B cell (primary cell): ENCODE data around the gene WDFY4. TPM values are rescaled to one million over a fixed set of nuclear protein-coding genes. Genes with fewer than 3 reads are reported as not detected.

ENCODE experiments used
- ATAC-seq: fragments of 200-7000 bp; cut with Tn5 transposase; one replicate; pipeline ENCODE4 v1.10.0; 2021; ENCODE audit warnings: low read depth, mild to moderate bottlenecking, moderate number of reproducible peaks, moderate library complexity
- CTCF ChIA-PET: fragments of 350-600 bp; sonication (Branson Sonifier 250); formaldehyde crosslinking; loops from one replicate; lab custom pipeline; 2021; ENCODE audit warnings: antibody characterized with exemption, inconsistent platforms; lab: Charles Lee
- POLR2A ChIA-PET: fragments of 350-600 bp; sonication (Branson Sonifier 250); formaldehyde crosslinking; loops from one replicate; lab custom pipeline; 2021; ENCODE audit warnings: antibody characterized with exemption; lab: Charles Lee
- DNase-seq: peaks from one replicate; pipeline ENCODE4 v3.0.0; 2013
- H2AFZ ChIP-seq: 2 replicates; pipeline ENCODE4 v1.6.1; 2012; ENCODE audit warnings: mild to moderate bottlenecking, low read depth, low read length; ENCODE audit not compliant: insufficient read depth, poor library complexity, severe bottlenecking
- H3K27ac ChIP-seq, 2 donors: 1 replicate in 1 of 2; 2 replicates in 1 of 2; pipeline ENCODE4 v1.5.1; 2012 to 2013; ENCODE audit warnings: low read length in 2 of 2, mild to moderate bottlenecking in 2 of 2, moderate library complexity in 1 of 2
- H3K27me3 ChIP-seq, 4 experiments: fragments of 200-600 bp in 1 of 4; sonication (generic) in 1 of 4; replicated peaks in 1 of 4; 1 replicate in 2 of 4; 2 replicates in 2 of 4; pipeline versions ENCODE4 v1.6.1 to v1.7.0; 2013 to 2016; ENCODE audit warnings: low read length in 3 of 4, mild to moderate bottlenecking in 2 of 4, mixed read lengths in 1 of 4, moderate library complexity in 1 of 4; ENCODE audit not compliant: insufficient read depth in 4 of 4, control insufficient read depth in 3 of 4; ENCODE audit errors: control extremely low read depth in 1 of 4
- H3K36me3 ChIP-seq, 2 experiments: replicated peaks in 1 of 2; 1 replicate in 1 of 2; 2 replicates in 1 of 2; pipeline versions ENCODE4 v1.6.1 to v1.7.1; 2013; ENCODE audit warnings: low read length in 1 of 2; ENCODE audit not compliant: insufficient read depth in 2 of 2, control insufficient read depth in 1 of 2; ENCODE audit errors: control extremely low read depth in 1 of 2, extremely low read depth in 1 of 2
- H3K4me1 ChIP-seq, 2 donors: fragments of 200-600 bp in 1 of 2; sonication (generic) in 1 of 2; 1 replicate in 1 of 2; 2 replicates in 1 of 2; pipeline versions ENCODE4 v1.5.1 to v1.6.1; 2013 to 2017; ENCODE audit warnings: low read length in 2 of 2; ENCODE audit not compliant: control insufficient read depth in 2 of 2, insufficient read depth in 2 of 2
- H3K4me2 ChIP-seq: replicated peaks from 2 replicates; pipeline ENCODE3; 2012; ENCODE audit warnings: mild to moderate bottlenecking, low read depth, low read length; ENCODE audit not compliant: poor library complexity, severe bottlenecking
- H3K4me3 ChIP-seq, 5 experiments: fragments of 200-600 bp in 1 of 5; sonication (generic) in 1 of 5; 1 replicate in 3 of 5; 2 replicates in 2 of 5; pipeline versions ENCODE4 v1.5.1 to v1.7.0; 2011 to 2016; ENCODE audit warnings: low read length in 4 of 5, mild to moderate bottlenecking in 4 of 5, low read depth in 2 of 5, control low read depth in 1 of 5, moderate library complexity in 1 of 5; ENCODE audit not compliant: insufficient read depth in 1 of 5; ENCODE audit errors: control extremely low read depth in 1 of 5, extremely low read depth in 1 of 5
- H3K79me2 ChIP-seq: fragments of 200-600 bp; sonication (generic); one replicate; pipeline ENCODE4 v1.6.0; 2016; ENCODE audit warnings: low read length; ENCODE audit not compliant: control insufficient read depth, insufficient read depth
- H3K9ac ChIP-seq: fragments of 200-600 bp; sonication (generic); 2 replicates; pipeline ENCODE4 v1.6.1; 2017; ENCODE audit warnings: mild to moderate bottlenecking, low read length, moderate library complexity
- H3K9me3 ChIP-seq, 3 donors: one replicate each; pipeline versions ENCODE4 v1.6.1 to v1.7.1; 2013; ENCODE audit warnings: low read length in 2 of 3; ENCODE audit not compliant: control insufficient read depth in 2 of 3, insufficient read depth in 1 of 3; ENCODE audit errors: control extremely low read depth in 1 of 3
- H4K20me1 ChIP-seq: 2 replicates; pipeline ENCODE4 v1.6.0; 2012; ENCODE audit warnings: mild to moderate bottlenecking, low read length; ENCODE audit not compliant: insufficient read depth, control insufficient read depth, poor library complexity, severe bottlenecking
- H3K27ac Mint-ChIP-seq: one replicate; pipeline ENCODE4 v1.8.0; 2021; ENCODE audit warnings: mixed read lengths
- H3K27me3 Mint-ChIP-seq: one replicate; pipeline ENCODE4 v1.8.0; 2021; ENCODE audit warnings: mixed read lengths
- H3K4me1 Mint-ChIP-seq: one replicate; pipeline ENCODE4 v1.8.0; 2021; ENCODE audit warnings: mixed read lengths
- H3K4me3 Mint-ChIP-seq: one replicate; pipeline ENCODE4 v1.8.0; 2021; ENCODE audit warnings: mixed read lengths
- H3K9me3 Mint-ChIP-seq: one replicate; pipeline ENCODE4 v1.8.0; 2022; ENCODE audit warnings: mixed read lengths; ENCODE audit not compliant: insufficient read depth
- EZH2 ChIP-seq: IDR thresholded peaks from 2 replicates; pipeline ENCODE4 v1.6.1; 2012; ENCODE audit warnings: borderline replicate concordance, low read depth, mild to moderate bottlenecking, moderate library complexity, low read length; ENCODE audit not compliant: insufficient read depth, poor library complexity, severe bottlenecking
- WGBS: methylation state at CpG from one replicate; pipeline ENCODE4 v1.1.5; 2013; ENCODE audit warnings: missing lambda C conversion rate; ENCODE audit not compliant: insufficient coverage; 5-methylcytosine and 5-hydroxymethylcytosine counted together
- intact Hi-C: fragments of 100-400 bp; cut with micrococcal nuclease; formaldehyde crosslinking; loops from one replicate; pipeline ENCODE4 v1.10.0; 2022
- polyA plus RNA-seq: library from polyadenylated mRNA; depleted of rRNA; stranded (reverse); fragments of >200 nt; gene quantifications from 2 replicates; pipeline ENCODE4 v1.2.3, GENCODE V29; 2012
- total RNA-seq, 2 donors: library from RNA; stranded (reverse); fragments of 120-200 nt in 1 of 2; gene quantifications; 1 replicate in 1 of 2; 2 replicates in 1 of 2; pipeline versions ENCODE4 v1.2.3 to v1.2.4, GENCODE V29; 2013 to 2022
- TF ChIP-seq, protein P1 (sequence below): fragments of 200-600 bp; IDR thresholded peaks from one replicate; pipeline ENCODE4 v1.8.0; 2022; ENCODE audit warnings: antibody characterized with exemption, mild to moderate bottlenecking

The WDFY4 gene
- total and polyA plus RNA-seq, 2 donors (not counting 1 experiment from before 2014, with no cell fraction given) = 262 to 560 TPM

DNA sequence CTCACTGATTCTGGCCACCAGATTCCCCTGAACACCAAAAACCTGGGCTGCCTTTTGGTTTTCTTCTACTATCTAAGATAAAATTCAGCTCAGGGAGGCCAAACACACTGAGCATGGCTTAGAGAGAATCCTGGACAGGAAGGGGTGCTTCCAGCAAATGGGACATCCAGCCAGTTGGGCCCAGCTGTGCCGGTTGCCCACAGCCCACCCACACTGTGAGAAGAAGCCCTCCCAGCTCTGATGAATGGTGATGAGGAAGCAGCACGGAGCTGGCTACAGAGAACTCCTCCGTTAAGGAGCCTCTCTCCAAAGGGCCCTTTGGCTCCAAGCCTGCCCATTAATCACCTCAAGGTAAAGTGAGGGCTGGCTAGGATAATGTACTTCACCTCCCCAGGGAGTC lies 239.1 kb downstream of the WDFY4 start:
- H3K9me3 ChIP-seq = no peaks in the 10 kb centered on the region
- H3K4me3 ChIP-seq = no peak overlapping the region
- H3K27me3 ChIP-seq = no peaks in the 10 kb centered on the region
- H3K36me3 ChIP-seq = peaks cover 0 to 64% of the 10 kb centered on the region in 2 experiments
- ChIA-PET CTCF (no interaction called here), POLR2A (no interaction called here)
- no peak for TF ChIP-seq EZH2
- TF ChIP-seq, protein P1, sequence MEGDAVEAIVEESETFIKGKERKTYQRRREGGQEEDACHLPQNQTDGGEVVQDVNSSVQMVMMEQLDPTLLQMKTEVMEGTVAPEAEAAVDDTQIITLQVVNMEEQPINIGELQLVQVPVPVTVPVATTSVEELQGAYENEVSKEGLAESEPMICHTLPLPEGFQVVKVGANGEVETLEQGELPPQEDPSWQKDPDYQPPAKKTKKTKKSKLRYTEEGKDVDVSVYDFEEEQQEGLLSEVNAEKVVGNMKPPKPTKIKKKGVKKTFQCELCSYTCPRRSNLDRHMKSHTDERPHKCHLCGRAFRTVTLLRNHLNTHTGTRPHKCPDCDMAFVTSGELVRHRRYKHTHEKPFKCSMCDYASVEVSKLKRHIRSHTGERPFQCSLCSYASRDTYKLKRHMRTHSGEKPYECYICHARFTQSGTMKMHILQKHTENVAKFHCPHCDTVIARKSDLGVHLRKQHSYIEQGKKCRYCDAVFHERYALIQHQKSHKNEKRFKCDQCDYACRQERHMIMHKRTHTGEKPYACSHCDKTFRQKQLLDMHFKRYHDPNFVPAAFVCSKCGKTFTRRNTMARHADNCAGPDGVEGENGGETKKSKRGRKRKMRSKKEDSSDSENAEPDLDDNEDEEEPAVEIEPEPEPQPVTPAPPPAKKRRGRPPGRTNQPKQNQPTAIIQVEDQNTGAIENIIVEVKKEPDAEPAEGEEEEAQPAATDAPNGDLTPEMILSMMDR = no peak
- H4K20me1 ChIP-seq = peaks cover 22% of the 10 kb centered on the region
- DNase-seq (no peak), ATAC-seq (no peak)
- H2AFZ ChIP-seq = no peak overlapping the region
- H3K4me1 ChIP-seq = no peaks in the 10 kb centered on the region
- no peak overlapping the region for H3K27ac ChIP-seq
- intact Hi-C loops = no loop called here
- Mint-ChIP-seq H3K9me3 (no peaks in the 10 kb centered on the region), H3K27ac (no peak overlapping the region), H3K4me3 (no peak overlapping the region), H3K4me1 (no peaks in the 10 kb centered on the region), H3K27me3 (no peaks in the 10 kb centered on the region)
- no peak overlapping the region for H3K9ac ChIP-seq
- no peaks in the 10 kb centered on the region for H3K79me2 ChIP-seq
- H3K4me2 ChIP-seq = no peak overlapping the region
- WGBS = no CpG with 5 or more reads among the region's 3 CpGs

GRCh38 chr10:48924988-48925387 lies 240.3 kb downstream of the WDFY4 start:
- ChIA-PET CTCF (no interaction called here), POLR2A (no interaction called here)
- no peak overlapping the region for H2AFZ ChIP-seq
- peaks cover 0 to 70% of the 10 kb centered on the region in 2 experiments for H3K36me3 ChIP-seq
- DNase-seq = no peak
- intact Hi-C loops = no loop called here
- H3K27ac Mint-ChIP-seq = no peak overlapping the region
- H3K4me3 Mint-ChIP-seq = no peak overlapping the region
- H3K27me3 ChIP-seq = no peaks in the 10 kb centered on the region
- no peak for ATAC-seq
- no peaks in the 10 kb centered on the region for H3K9me3 Mint-ChIP-seq
- H3K4me1 Mint-ChIP-seq = no peaks in the 10 kb centered on the region
- H4K20me1 ChIP-seq = peaks cover 22% of the 10 kb centered on the region
- no peak overlapping the region for H3K4me3 ChIP-seq
- no peak overlapping the region for H3K27ac ChIP-seq
- no peaks in the 10 kb centered on the region for H3K27me3 Mint-ChIP-seq
- H3K9ac ChIP-seq = no peak overlapping the region
- no peaks in the 10 kb centered on the region for H3K79me2 ChIP-seq
- H3K9me3 ChIP-seq = no peaks in the 10 kb centered on the region
- TF ChIP-seq, protein P1 = no peak
- TF ChIP-seq EZH2 = no peak
- H3K4me1 ChIP-seq = no peaks in the 10 kb centered on the region
- H3K4me2 ChIP-seq = no peak overlapping the region
- WGBS = 70% methylated on average over 2 of the region's 4 CpGs
